Activated B cell treated with CpG ODN at 0.5 μM for 24 hours (primary cell): Measurements from ENCODE around the gene RBM41. TPM values are rescaled to one million over a fixed set of nuclear protein-coding genes. Genes with fewer than 3 reads are reported as not detected.

Source experiments
- ATAC-seq: fragments of 200-7000 bp; cut with Tn5 transposase; one replicate; pipeline ENCODE4 v1.10.0; 2021; ENCODE audit warnings: low read depth, mild to moderate bottlenecking, moderate library complexity
- CTCF ChIA-PET: fragments of 350-600 bp; sonication (Branson Sonifier 250); formaldehyde crosslinking; loops from one replicate; lab custom pipeline; 2021; ENCODE audit warnings: antibody characterized with exemption; lab: Charles Lee
- POLR2A ChIA-PET: fragments of 350-600 bp; sonication (Branson Sonifier 250); formaldehyde crosslinking; loops from one replicate; lab custom pipeline; 2021; ENCODE audit warnings: antibody characterized with exemption; lab: Charles Lee
- DNase-seq: peaks from one replicate; pipeline ENCODE4 v3.0.0; 2022
- H3K27ac Mint-ChIP-seq: one replicate; pipeline ENCODE4 v1.8.0; 2020; ENCODE audit warnings: mixed read lengths
- H3K27me3 Mint-ChIP-seq: one replicate; pipeline ENCODE4 v1.8.0; 2021; ENCODE audit warnings: mixed read lengths
- H3K36me3 Mint-ChIP-seq: one replicate; pipeline ENCODE4 v1.8.0; 2021; ENCODE audit warnings: low read depth, mixed read lengths
- H3K4me1 Mint-ChIP-seq: one replicate; pipeline ENCODE4 v1.8.0; 2021; ENCODE audit warnings: mixed read lengths
- H3K4me3 Mint-ChIP-seq: one replicate; pipeline ENCODE4 v1.8.0; 2020; ENCODE audit warnings: mild to moderate bottlenecking, mixed read lengths
- H3K9me3 Mint-ChIP-seq: one replicate; pipeline ENCODE4 v1.8.0; 2020; ENCODE audit warnings: mixed read lengths
- CTCF ChIP-seq: fragments of 200-600 bp; IDR thresholded peaks from one replicate; pipeline ENCODE4 v1.8.0; 2022; ENCODE audit warnings: antibody characterized with exemption, mild to moderate bottlenecking
- intact Hi-C: fragments of 100-400 bp; cut with micrococcal nuclease; formaldehyde crosslinking; loops from one replicate; pipeline ENCODE4 v1.15.1; 2024
- total RNA-seq: library from RNA; stranded (reverse); gene quantifications from 2 replicates; pipeline ENCODE4 v1.2.3, GENCODE V29; 2022

Gene RBM41
- total RNA-seq, 1 donor from 2014 or later = 18.5 TPM

GRCh38 chrX:107123750-107124149 lies 5.1 kb upstream of the RBM41 start:
- TF ChIP-seq CTCF = no peak
- Mint-ChIP-seq H3K9me3 (no peaks in the 10 kb centered on the region), H3K27me3 (no peaks in the 10 kb centered on the region), H3K4me1 (peaks cover 6% of the 10 kb centered on the region), H3K27ac (no peak overlapping the region), H3K4me3 (no peak overlapping the region), H3K36me3 (no peaks in the 10 kb centered on the region)
- ChIA-PET CTCF (no interaction called here), POLR2A (no interaction called here)
- DNase-seq = no peak
- intact Hi-C loops = no loop called here
- ATAC-seq = no peak

- no peaks in the 10 kb centered on the region for H3K27me3 Mint-ChIP-seq
- DNase-seq (no peak), ATAC-seq (no peak)
- H3K27ac Mint-ChIP-seq = peak overlapping the region; percentile 96
- H3K4me3 Mint-ChIP-seq = peak overlapping the region; percentile 100
- POLR2A ChIA-PET = interaction anchor here (0.7 kb wide), 1 partner anchor 972 kb away, joined by 3 read pairs; the partner anchor contains the start of gene PSMD10
- peaks cover 21% of the 10 kb centered on the region for H3K4me1 Mint-ChIP-seq
- H3K9me3 Mint-ChIP-seq = no peaks in the 10 kb centered on the region
- CTCF ChIA-PET = no interaction called here
- peaks cover 26% of the 10 kb centered on the region for H3K36me3 Mint-ChIP-seq
- TF ChIP-seq CTCF = no peak
- intact Hi-C loops = loop anchor here (2.0 to 5.0 kb wide), 2 partner anchors 88 to 658 kb away; partner anchors contain the start of genes DNAAF6, NCBP2L, NUP62CL and TSC22D3
Measured at GRCh38 chrX:107119283-107119682, 661 bp upstream of the RBM41 start.

- Mint-ChIP-seq H3K36me3 (peaks cover 39% of the 10 kb centered on the region), H3K9me3 (no peaks in the 10 kb centered on the region), H3K27me3 (no peaks in the 10 kb centered on the region), H3K27ac (peak overlapping the region; percentile 96), H3K4me3 (peak overlapping the region; percentile 100), H3K4me1 (peaks cover 28% of the 10 kb centered on the region)
- CTCF ChIA-PET = no interaction called here
- POLR2A ChIA-PET = no interaction called here
- TF ChIP-seq CTCF = no peak
- intact Hi-C loops = loop anchor here (1.0 to 5.0 kb wide), 6 partner anchors 89 to 973 kb away; partner anchors contain the start of genes ATG4A, DNAAF6, MORC4 and NCBP2L
- DNase-seq (no peak), ATAC-seq (no peak)
Measured at GRCh38 chrX:107117993-107118321, 665 bp downstream of the RBM41 start.

DNA sequence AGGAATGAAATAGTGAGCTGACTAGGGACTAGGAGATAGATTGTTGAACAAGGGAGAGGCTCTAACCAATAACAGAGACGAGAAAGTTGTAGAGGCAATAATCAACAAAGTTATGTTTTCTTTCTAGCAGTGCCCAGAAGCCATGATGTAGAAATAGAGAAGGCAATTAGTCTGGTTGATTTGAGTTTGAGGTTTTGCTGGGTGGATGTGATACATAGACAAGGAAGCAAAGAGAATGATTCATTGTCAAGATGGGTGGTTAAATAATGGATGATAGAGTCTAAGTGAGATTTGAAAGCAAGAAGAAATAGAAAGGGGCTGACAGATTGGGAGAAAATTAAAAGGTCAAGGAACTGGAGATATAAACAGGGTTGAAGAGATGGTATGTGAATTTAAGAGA lies 11.2 kb downstream of the RBM41 start:
- ChIA-PET CTCF (no interaction called here), POLR2A (no interaction called here)
- Mint-ChIP-seq H3K27me3 (no peaks in the 10 kb centered on the region), H3K4me1 (peaks cover 13% of the 10 kb centered on the region), H3K27ac (peak overlapping the region; percentile 10), H3K9me3 (no peaks in the 10 kb centered on the region), H3K4me3 (no peak overlapping the region), H3K36me3 (peaks cover 49% of the 10 kb centered on the region)
- DNase-seq (no peak), ATAC-seq (no peak)
- no peak for TF ChIP-seq CTCF
- intact Hi-C loops = no loop called here

- Mint-ChIP-seq H3K4me1 (peaks cover 8% of the 10 kb centered on the region), H3K9me3 (no peaks in the 10 kb centered on the region), H3K27me3 (no peaks in the 10 kb centered on the region), H3K27ac (no peak overlapping the region), H3K4me3 (no peak overlapping the region), H3K36me3 (peaks cover 48% of the 10 kb centered on the region)
- TF ChIP-seq CTCF = no peak
- ChIA-PET POLR2A (no interaction called here), CTCF (interaction anchor here (0.6 kb wide), 1 partner anchor 32 kb away, joined by 3 read pairs; no protein-coding TSS in a partner anchor)
- intact Hi-C loops = no loop called here
- ATAC-seq (no peak), DNase-seq (no peak)
Measured at GRCh38 chrX:107102980-107103379, 15.6 kb downstream of the RBM41 start.
